Islet of Langerhans (tissue), 1 donor: ENCODE measurements around the gene ZBED6.
"Not testable (repeated sequence)": the region's sequence is repeated elsewhere in the genome, so short reads cannot be mapped to it uniquely, and the experiment has no call there.

Experiments used
- FAIRE-seq: peaks from one replicate; lab custom pipeline; 2011; peaks lifted over from hg19 to GRCh38; lab: Jason Lieb, UNC

Gene ZBED6, protein sequence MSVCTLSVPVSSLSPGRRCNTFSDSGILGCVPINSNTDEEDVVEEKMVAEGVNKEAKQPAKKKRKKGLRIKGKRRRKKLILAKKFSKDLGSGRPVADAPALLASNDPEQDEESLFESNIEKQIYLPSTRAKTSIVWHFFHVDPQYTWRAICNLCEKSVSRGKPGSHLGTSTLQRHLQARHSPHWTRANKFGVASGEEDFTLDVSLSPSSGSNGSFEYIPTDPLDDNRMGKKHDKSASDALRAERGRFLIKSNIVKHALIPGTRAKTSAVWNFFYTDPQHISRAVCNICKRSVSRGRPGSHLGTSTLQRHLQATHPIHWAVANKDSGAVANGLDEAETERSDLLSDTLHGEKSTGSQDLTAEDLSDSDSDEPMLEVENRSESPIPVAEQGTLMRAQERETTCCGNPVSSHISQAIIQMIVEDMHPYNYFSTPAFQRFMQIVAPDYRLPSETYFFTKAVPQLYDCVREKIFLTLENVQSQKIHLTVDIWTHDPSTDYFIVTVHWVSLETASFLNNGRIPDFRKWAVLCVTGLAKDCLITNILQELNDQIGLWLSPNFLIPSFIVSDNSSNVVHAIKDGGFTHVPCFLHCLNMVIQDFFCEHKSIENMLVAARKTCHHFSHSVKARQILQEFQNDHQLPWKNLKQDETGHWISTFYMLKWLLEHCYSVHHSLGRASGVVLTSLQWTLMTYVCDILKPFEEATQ (N-terminal part only)

DNA sequence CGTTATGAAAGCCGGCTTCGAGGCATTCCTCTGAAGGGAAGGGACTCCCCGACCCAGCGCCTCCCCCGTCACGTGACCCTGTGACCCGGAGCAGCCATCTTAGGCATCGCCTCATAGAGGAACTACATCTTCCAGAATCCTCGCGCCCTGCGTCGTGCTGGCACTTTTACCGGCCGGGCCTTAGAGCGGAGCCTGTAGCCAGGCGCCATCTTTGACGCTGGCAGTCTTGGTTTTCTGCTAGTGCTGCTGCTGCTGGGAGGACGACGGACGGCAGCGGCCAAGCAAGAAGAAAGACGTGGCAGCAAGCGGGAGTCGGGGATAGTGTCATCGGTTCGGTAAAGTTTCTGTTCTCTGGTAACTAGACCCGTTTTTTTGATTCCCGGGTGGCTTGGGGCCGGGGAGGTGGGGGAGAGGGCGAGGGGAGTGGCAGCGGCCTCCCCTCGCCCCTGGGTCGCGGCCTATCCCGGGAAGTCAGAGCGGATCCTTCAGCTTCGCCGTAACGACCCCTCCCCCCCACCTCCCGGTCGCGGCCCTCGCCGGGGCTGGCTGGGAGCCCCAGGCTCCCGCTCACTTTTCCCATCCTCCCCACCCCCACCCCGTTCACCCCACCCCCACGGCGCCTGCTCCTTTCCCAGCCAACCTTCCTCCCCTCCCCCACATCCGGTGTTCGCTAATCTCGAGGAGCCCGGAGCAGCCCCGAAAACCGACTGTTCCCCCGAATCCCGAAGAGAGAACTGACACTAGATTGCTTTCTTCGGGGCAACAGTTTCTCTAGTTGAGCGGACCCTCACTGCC is at the start of gene ZBED6, which contains the start of gene ZC3H11A:
ZBED6 (plus strand) TSS at position 183 of the 795 bp plus-strand sequence. CDS start 1,900 bp downstream, outside the sequence.
ZC3H11A (plus strand) TSS at position 183 of the 795 bp plus-strand sequence. CDS start 21,448 bp downstream, outside the sequence.
- no peak for FAIRE-seq

DNA sequence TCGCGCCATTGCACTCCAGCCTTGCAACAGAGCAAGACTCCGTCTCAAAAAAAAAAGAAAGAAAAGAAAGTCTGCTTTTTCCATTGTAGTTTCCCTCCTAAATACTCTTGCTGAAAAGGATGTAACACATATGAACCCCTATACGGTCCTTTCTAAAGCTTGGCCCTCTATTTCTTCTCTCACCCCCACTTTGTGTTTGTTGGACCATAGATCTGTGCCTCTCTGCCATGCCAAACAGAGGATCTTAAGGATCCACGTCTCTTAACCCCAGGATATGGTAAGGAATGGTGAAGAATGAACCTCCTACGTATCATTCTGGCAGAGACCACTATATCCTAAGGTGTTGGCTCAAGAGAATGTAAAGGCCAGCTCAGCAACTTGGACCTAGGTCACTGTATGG is 49.1 kb upstream of the ZBED6 start:
- FAIRE-seq, result no peak

DNA sequence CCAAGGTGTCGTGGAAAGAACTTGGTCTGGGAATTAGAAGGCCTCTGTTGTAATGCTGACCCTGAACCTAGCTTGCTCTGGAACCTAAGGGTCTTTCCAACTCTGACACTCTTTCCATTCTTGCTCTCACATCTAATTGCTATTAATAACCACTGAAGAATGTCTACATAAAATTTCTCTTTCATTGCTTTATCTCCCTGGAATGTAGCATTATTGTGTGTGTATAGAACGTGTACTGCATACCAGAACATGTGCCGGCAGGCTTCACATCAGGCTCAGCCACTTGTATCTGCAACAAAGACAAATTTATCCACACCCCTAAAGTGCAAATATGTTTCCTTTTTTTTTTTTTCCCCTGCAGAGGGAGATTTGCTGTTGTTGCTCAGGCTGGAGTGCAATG is 44.4 kb upstream of the ZBED6 start:
- FAIRE-seq, result no peak

DNA sequence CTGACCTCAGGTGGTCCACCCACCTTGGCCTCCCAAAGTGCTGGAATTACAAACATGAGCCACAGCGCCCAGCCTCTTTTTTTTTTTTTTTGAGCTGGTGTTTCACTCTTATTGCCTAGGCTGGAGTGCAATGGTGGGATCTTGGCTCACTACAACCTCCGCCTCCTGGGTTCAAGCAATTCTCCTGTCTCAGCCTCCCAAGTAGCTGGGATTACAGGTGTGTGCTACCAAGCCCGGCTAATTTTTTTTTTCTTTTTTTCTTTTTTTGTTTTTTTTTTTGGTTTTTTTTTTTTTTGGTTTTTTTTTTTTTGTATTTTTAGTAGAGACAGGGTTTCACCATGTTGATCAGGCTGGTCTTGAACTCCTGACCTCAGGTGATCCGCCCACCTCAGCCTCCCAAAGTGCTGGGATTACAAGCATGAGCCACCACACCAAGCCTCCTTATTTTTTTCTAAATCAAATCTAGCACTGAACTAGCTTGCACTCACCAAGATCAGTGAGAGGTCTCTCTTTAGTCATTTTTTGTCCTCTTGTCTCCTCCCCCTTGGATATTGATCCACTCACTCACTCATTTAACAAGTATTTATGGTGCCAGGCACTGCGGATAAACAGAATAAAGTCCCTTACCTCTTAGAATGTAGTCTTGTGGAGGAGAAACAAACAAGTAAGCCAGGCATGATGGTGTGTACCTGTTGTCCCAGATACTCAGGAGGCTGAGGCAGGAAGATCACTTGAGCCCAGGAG is 43.6 kb upstream of the ZBED6 start:
- FAIRE-seq, result not testable (repeated sequence)

DNA sequence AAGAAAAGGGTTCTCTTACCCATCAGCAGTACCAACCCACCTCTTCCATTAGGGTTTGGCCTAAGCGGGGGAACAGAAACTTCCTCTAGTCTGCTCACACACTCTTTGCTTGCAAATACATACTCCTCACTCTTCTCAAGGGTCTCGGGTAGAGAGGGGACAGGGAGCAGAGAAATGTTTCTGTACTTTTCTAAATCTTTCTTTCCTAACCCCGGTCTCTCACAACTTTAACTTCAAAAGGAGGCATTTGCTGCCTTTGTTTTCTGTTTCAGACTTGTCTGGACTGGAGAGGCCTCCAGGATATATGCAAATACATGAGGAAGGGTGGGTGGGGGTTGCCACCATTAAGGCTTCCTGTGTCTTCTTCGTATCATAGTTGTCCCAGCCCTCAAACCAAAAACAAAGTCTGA is 41.0 kb upstream of the ZBED6 start:
- FAIRE-seq, result no peak

DNA sequence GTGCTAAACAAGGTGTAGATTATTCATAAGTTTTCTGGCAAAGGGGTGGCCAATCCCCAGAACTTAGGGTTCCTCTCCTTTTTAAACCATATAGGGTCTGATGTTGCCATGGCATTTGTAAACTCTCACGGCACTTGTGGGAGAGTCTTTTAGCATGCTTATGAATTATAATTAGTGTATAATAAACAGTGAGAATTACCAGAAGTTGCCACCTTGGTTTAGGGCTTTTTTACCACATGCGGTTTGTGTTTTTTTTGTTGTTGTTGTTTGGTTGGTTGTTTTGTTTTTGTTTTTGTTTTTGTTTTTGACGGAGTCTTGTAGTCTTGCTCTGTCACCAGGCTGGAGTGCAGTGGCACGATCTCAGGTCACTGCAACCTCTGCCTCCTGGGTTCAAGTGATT is 39.4 kb upstream of the ZBED6 start:
- FAIRE-seq, result no peak

DNA sequence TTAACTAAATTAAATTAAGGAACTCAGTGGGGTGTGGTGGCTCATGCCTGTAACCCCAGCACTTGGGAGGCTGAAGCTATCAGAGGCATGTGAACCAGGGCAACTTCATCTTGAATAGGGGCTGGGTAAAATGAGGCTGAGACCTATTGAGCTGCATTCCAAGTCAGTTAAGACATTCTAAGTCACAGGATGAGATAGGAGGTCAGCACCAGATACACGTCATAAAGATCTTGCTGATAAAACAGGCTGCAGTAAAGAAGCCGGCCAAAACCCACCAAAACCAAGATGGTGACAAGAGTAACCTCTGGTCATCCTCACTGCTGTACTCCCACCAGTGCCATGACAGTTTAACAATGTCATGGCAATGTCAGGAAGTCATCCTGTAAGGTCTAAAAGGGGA is 36.7 kb upstream of the ZBED6 start:
- FAIRE-seq, result not testable (repeated sequence)

DNA sequence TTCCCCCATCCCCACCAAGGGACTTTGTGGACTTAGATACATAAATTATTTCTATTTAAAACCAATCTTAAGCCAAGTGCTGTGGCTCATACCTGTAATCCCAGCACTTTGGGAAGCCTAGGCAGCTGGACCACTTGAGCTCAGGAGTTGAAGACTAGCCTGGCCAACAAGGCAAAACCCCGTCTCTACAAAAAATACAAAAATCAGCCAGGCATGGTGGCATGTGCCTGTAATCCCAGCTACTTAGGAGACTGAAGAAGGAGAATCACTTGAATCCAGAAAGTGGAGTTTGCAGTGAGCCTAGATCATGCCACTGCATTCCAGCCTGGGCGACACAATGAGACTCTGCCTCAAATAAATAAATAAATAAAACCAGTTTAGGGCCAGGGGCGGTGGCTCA is 34.9 kb upstream of the ZBED6 start:
- no peak for FAIRE-seq

DNA sequence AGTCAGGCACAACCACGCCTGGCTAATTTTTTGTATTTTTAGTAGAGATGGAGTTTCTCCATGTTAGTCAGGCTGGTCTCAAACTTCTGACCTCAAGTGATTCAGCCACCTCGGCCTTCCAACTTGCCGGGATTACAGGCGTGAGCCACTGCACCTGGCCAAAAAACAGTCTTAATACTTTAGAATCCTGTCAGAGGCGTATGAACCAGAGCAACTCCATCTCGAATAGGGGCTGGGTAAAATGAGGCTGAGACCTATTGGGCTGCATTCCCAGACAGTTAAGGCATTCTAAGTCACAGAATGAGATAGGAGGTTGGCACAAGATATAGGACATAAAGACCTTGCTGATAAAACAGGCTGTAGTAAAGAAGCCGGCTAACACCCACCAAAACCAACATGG is 33.5 kb upstream of the ZBED6 start:
- FAIRE-seq, result not testable (repeated sequence)

DNA sequence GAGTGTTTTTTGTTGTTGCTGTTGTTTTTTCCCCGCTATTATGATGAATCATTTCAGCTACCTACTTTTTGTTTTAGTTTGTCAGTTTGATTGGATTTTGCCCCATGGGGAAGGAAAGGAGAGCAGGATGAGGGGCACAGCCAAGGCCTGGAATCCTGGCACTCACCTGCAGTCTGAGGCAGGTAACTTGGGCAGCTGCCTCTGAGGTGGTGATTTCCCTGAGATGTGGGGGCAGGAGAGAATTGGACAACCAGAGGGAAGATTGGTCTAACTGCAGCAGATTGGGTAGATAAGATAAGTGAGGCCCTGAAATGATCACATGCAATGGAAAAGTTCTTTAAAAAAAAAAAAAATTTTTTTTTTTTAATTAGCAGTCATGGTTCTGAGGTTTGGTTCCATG is 31.9 kb upstream of the ZBED6 start:
- no peak for FAIRE-seq

DNA sequence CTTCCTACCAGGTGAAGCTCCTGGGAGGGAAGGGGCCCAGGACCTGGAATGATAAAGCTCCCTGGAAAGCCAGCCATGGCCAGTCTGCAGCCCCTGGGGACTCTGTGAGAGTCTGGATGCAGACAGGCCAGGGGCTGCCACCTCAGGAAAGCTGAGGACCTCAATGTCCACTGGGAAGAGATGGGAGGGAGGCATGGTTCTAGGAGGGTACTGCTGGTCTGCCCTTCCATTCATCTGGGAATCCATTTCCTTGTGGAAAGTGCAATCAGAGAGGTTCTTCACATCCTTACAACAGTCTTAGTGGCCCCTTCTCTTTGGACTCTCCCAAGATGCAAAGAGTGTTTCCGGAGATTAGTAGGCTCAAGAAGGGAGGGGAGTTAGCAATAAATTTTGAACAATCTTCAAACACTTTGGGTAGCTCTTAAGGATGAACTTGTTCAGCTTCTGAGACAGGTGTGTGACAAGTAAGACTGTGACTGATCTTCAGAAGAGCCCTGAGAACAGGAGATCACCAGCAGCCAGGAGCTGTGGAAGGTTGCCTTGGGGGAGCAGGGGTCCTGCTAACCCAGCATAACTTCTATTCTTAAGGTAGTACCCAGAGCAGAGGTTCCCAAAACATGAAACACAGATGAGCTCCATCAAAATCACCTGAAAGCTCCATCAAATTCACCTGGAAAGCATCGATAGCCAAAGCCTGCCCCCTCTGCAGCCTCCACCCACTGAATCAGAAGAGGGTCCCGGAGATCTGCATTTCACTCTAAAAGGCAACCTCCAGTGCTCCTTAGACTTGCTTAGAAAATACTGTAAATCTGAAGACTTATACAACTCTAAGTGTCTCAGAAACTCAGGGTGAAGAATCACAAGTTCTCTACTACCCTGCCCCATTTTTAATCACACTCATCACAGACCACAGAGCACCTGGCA is 31.1 kb upstream of the ZBED6 start:
- FAIRE-seq, result no peak

DNA sequence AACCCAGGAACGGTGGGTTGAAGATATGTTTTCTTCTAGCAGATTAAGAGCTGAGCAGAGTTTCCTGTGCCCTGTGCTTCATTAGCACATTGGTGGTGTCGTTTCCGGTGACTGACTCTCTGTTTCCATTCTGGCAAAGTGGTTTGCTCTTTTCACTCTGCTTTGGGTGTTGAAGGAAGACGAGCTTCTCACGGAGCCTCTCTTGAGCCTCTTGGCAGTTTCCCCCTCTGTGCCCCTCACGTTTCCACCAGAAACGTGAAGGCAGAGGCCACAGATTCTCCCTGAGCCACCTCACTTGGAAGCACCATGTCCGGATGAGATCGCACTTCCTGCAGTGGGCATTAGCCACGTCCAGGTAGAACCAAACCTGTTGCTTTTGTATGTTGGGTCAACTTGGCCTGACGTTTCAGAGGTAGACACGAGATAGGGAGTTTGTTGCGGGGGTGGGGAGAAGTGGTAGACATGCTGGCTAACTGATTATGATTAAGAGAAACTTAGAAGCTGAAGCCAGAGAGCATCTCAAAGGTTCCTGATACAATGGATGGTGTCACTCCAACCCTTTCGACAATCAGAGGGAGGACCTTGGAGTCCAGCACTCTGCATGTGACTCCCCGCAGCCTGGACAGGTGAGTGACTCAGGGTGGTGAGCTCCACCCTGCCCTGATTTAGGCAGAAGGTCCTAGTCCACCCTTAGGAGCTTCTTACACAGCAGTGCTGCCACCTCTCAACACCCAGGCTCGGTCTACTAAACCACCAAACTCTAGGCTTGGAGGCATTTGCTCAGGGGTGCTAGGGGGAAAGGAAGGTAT is 30.2 kb upstream of the ZBED6 start, which contains the start of gene LAX1:
LAX1 (plus strand) TSS at position 155 of the 809 bp plus-strand sequence; CDS start at position 538, 383 bp downstream.
- FAIRE-seq, result no peak

DNA sequence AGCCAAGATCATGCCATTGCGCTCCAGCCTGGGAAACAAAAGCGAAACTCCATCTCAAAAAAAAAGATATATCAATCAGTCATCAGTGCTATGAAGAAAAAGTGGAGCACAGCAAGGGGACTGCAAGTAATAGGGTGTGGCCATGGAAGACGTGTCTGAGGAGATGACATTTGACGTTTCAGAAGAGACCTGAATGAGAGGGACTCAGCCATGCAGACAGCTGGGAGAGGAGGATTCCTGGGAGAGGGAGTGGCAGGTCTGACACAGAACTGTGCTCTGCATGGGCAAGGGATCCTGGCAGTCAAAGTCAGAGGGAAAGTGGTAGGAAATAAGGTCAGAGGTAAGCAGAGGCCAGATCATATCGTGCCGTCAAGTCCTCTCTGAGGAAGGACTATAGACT is 27.2 kb upstream of the ZBED6 start:
- no peak for FAIRE-seq

DNA sequence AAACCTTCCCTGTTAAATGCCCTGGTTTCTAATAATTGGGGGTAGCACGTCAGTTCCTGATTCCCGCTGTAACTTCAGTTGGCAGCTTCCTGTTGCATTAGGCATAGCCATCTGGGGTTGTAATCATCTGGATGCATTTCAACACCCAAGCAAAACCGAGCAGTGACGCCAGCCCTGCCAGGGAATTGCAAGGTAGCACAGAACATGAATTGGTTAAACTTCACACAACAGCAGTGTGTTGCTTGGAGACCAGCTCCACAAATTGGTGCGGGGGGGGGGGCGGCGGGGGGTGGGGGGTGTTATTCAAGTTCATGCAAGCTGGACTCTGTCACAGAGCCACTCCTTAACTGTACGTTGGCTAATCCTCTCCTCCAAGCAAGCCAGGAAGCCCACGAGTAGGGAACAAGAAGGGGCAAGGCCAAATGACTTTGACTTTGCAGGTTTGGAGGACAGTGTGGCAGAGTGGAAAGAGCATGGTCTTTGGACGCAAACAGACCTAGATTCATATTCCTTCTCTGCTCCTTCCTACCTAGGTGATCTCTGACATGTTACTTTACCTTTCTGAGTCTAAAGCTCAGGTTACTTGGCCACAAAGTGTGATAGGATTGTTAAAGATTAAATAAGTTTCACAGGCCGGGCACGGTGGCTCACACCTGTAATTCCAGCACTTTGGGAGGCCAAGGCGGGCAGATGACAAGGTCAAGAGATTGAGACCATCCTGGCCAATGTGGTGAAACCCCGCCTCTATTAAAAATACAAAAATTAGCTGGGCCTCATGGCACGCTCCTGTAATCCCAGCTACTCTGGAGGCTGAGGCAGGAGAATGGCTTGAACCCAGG is 25.7 kb upstream of the ZBED6 start:
- FAIRE-seq, result peak; percentile 93

DNA sequence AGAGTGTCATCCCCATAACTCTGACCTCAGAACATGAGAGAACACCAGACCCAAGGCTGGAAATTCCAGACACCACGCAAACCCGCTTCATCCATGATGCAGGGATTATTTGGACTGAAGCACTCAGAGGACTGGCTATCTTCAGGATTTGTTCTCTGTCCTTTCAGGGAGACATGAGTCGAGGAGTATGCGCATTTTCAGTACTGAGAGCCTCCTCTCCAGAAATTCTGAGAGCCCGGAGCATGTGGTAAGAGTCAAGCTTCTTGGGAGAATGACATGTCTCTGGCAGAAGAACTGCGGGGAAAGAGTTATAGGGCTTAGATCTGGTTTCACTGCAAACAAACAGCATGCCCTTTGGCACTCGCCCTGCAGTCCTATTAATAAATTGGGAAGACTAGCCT is 23.5 kb upstream of the ZBED6 start:
- FAIRE-seq, result no peak

DNA sequence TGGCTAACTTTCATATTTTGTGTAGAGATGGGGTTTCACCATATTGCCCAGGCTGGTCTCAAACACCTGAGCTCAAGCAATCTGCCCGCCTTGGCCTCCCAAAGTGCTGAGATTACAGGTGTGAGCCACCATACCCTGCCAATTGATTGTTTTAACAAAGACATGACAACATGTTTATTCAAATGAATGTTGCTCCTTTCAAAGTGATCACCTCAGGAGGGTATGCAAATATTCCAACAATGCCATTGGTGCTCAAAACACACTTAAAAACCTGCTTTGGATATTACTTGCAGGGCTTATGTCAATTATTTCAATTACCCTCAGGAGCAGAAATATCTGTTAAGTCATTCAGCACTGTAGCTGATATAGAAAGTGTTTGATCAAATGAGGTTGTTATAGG is 22.6 kb upstream of the ZBED6 start:
- no peak for FAIRE-seq

DNA sequence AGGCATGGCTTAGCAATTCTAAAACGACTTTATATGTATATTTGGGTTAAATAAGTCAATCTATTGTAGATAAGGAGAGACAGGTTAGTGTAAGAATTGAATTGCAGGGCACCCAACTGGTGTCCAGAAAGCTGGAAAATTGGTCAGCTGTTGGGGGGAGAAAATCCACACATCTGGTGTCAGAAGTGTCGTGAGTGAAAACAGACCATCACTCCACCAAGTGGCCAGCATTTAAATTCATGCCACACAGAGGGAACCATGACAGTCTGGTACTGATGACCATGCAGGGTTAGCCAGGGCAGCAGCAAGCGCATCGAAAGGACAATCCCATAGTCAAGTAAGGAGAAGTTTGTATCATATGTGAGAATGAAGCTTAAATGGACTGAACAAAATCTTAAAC is 18.8 kb upstream of the ZBED6 start:
- no peak for FAIRE-seq

DNA sequence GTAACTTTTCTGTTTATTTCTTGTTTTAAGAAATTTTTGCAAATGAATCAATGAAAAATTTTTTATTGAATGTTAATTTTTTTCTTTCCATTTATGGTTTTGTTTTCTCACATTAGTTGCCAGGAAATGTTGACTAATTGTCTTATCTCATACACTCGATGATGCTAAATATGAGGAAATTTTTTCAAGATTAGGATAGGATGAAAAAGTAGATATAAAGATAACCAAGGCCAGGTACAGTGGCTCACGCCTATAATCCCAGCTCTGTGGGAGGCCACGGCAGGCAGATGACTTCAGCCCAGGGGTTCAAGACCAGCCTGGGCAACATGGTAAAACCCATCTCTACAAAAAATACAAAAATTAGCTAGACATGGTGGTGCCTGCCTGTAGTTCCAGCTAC is 17.8 kb upstream of the ZBED6 start:
- FAIRE-seq, result no peak

DNA sequence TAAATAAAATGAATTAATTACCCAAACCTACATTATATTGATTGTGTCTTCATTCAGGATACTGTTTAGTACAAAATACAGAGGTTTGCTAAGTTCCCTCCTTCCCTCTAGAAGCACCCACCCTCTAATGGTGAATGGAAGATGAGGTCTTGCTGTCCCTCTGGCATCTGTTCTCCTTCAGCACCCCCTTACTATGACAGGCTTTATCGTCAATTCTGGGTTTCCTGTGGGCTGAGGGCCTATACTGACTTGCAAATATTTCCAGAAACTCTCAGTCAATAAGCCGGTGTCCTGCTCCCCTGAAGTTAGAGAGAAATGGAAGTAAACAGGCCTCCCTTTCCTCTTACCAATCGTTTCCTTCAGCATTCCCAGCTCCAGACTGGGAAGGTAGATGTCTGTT is 17.3 kb upstream of the ZBED6 start:
- FAIRE-seq, result no peak
